Heart left ventricle (tissue), 16 donors: ENCODE data around the gene SERAC1. TPM values are rescaled to one million over a fixed set of nuclear protein-coding genes. Genes with fewer than 3 reads are reported as not detected.

Experiments used
- ATAC-seq, 4 donors: fragments of 200-7000 bp; cut with Tn5 transposase; one replicate each; pipeline ENCODE4 v1.9.1; 2020 to 2022; ENCODE audit warnings: moderate library complexity in 4 of 4, mild to moderate bottlenecking in 3 of 4, moderate number of reproducible peaks in 1 of 4
- DNase-seq, 5 donors: peaks; one replicate each; pipeline ENCODE4 v3.0.0-alpha.2; 2020
- H3K27ac ChIP-seq, 12 donors: fragments of 200-600 bp; sonication (generic) in 4 of 12; one replicate each; pipeline versions ENCODE4 v1.5.0 to v1.8.0; 2016 to 2022; ENCODE audit warnings: mild to moderate bottlenecking in 2 of 12
- H3K27me3 ChIP-seq, 9 donors: fragments of 200-600 bp; sonication (generic) in 2 of 9; one replicate each; pipeline versions ENCODE4 v1.5.1 to v1.8.0; 2016 to 2022; ENCODE audit warnings: mild to moderate bottlenecking in 3 of 9
- H3K36me3 ChIP-seq, 9 donors: fragments of 200-600 bp; sonication (generic) in 2 of 9; one replicate each; pipeline versions ENCODE4 v1.5.0 to v1.8.0; 2018 to 2022; ENCODE audit warnings: mild to moderate bottlenecking in 2 of 9
- H3K4me1 ChIP-seq, 12 donors: fragments of 200-600 bp; sonication (generic) in 4 of 12; one replicate each; pipeline versions ENCODE4 v1.5.0 to v1.8.0; 2016 to 2022; ENCODE audit warnings: mild to moderate bottlenecking in 3 of 12
- H3K4me3 ChIP-seq, 12 donors: fragments of 200-600 bp; sonication (generic) in 4 of 12; one replicate each; pipeline versions ENCODE4 v1.5.0 to v1.8.0; 2017 to 2022; ENCODE audit warnings: mild to moderate bottlenecking in 9 of 12, moderate library complexity in 4 of 12
- H3K9me3 ChIP-seq, 12 donors: fragments of 200-600 bp; sonication (generic) in 4 of 12; one replicate each; pipeline versions ENCODE4 v1.5.0 to v1.8.0; 2016 to 2022; ENCODE audit warnings: mild to moderate bottlenecking in 1 of 12
- CTCF ChIP-seq, 12 donors: fragments of 200-600 bp; sonication (generic) in 4 of 12; IDR thresholded peaks; one replicate each; pipeline versions ENCODE4 v1.5.0 to v1.8.0; 2018 to 2022; ENCODE audit warnings: antibody characterized with exemption in 12 of 12, mild to moderate bottlenecking in 5 of 12
- POLR2A ChIP-seq, 2 donors: fragments of 450-650 bp; IDR thresholded peaks; one replicate each; pipeline ENCODE4 v1.6.1; 2017; ENCODE audit warnings: antibody characterized with exemption in 2 of 2, mild to moderate bottlenecking in 2 of 2, moderate library complexity in 2 of 2
- WGBS, 4 donors: extraction: QIAGEN DNeasy Blood & Tissue Kit in 2 of 4; methylation state at CpG; one replicate each; pipeline versions ENCODE4 v1.1.5 to v1.1.7; 2013 to 2018; 5-methylcytosine and 5-hydroxymethylcytosine counted together
- intact Hi-C, 10 donors: fragments of 100-400 bp; cut with DNase I; formaldehyde crosslinking; loops; one replicate each; pipeline versions ENCODE4 v1.11.1 to v1.14.2; 2022
- polyA plus RNA-seq, 2 donors: library from polyadenylated mRNA; stranded (reverse); fragments of 200-250 nt; gene quantifications; one replicate each; pipeline ENCODE4 v1.2.3, GENCODE V29; 2013
- total RNA-seq, 9 donors: library from RNA; depleted of rRNA in 2 of 9; stranded (reverse); fragments of >200 nt in 2 of 9; fragmentation: NEBNext Ultra II Directional in 3 of 9; extraction: Animal tissue kit (Norgen Biotek cat#: 25700) in 3 of 9; gene quantifications; one replicate each; pipeline versions ENCODE4 v1.1.0 to v1.2.4, GENCODE V29; 2016 to 2023
- donor health status: ischemic (EF 13 %, LVEDD 7.1; RV severe dilation, severe dysfunction).
- donor health status: healthy with polysubstance abuse.
- donor health status: DM: no; HTN: yes; CAD: no.
- donor health status: DM: no; HTN: no; CAD: no.
- donor health status: ischemic (EF 25% LVEDD 6.9; RV normal size, moderate dysfunction).
- donor health status: ischemic (EF 25% LVEDD 5.7; RV mildly dilated, moderate dysfunction).
- donor health status: healthy.
- donor health status: DM: yes; HTN: yes; CAD: no.
- donor health status: ischemic (EF 35%, LVEDD 5.7; RV mildly dilated, moderate dysfunction).
- donor health status: nonischemic (EF 11% LVEDD 7.7; RV severe dilation, severe dysfunction).
- donor health status: DM: yes; HTN: yes; CAD: no.
- donor health status: PGD.
- donor health status: ischemic (EF 29% LVEDD 5.4; RV normal size, mild dysfunction).
- donor health status: nonischemic (EF 23%, LVEDD 6.1; RV moderate dilation, normal function).

The SERAC1 gene
- total and polyA plus RNA-seq, 11 donors, result 1.5 to 7.0 (median 5.5) TPM

GRCh38 chr6:158165919-158166416 lies 2.1 kb downstream of the SERAC1 start:
- TF ChIP-seq CTCF (IDR thresholded peaks at IDR 0.05) (no peak), POLR2A (IDR thresholded peaks at IDR 0.05) (no peak)
- no peak overlapping the region for H3K27ac ChIP-seq
- no peaks in the 10 kb centered on the region for H3K9me3 ChIP-seq
- ATAC-seq (no peak), DNase-seq (no peak)
- 92 to 100% (median 96%) methylated on average over 1 of the region's 1 CpG for WGBS, 4 donors
- H3K4me3 ChIP-seq, result no peak overlapping the region
- no peaks in the 10 kb centered on the region for H3K27me3 ChIP-seq
- peaks cover 0 to 15% (median 8%) of the 10 kb centered on the region in 12 donors for H3K4me1 ChIP-seq
- peaks cover 0 to 3% (median 0%) of the 10 kb centered on the region in 9 donors for H3K36me3 ChIP-seq
- intact Hi-C loops, result no loop called here

GRCh38 chr6:158164579-158165170 lies 3.4 kb downstream of the SERAC1 start:
- no peak overlapping the region for H3K4me3 ChIP-seq
- no peaks in the 10 kb centered on the region for H3K27me3 ChIP-seq
- intact Hi-C loops, result no loop called here
- WGBS, 4 donors, result 78 to 85% (median 81%) methylated on average over 3 of the region's 3 CpGs
- TF ChIP-seq POLR2A (IDR thresholded peaks at IDR 0.05) (no peak), CTCF (IDR thresholded peaks at IDR 0.05) (no peak)
- H3K36me3 ChIP-seq, result no peaks in the 10 kb centered on the region
- no peak overlapping the region for H3K27ac ChIP-seq
- ATAC-seq (no peak), DNase-seq (no peak)
- H3K4me1 ChIP-seq, result peaks cover 0 to 15% (median 5%) of the 10 kb centered on the region in 12 donors
- no peaks in the 10 kb centered on the region for H3K9me3 ChIP-seq

GRCh38 chr6:158161566-158162254 lies 6.4 kb downstream of the SERAC1 start:
- WGBS, 4 donors, result 79 to 82% (median 80%) methylated on average over 5 of the region's 5 CpGs
- no peaks in the 10 kb centered on the region for H3K27me3 ChIP-seq
- H3K36me3 ChIP-seq, result peaks cover 0 to 14% (median 2%) of the 10 kb centered on the region in 9 donors
- intact Hi-C loops, result no loop called here
- no peak for DNase-seq
- peaks cover 0 to 7% (median under 1%) of the 10 kb centered on the region in 12 donors for H3K4me1 ChIP-seq
- H3K9me3 ChIP-seq, result no peaks in the 10 kb centered on the region
- H3K4me3 ChIP-seq, result no peak overlapping the region
- no peak for ATAC-seq
- TF ChIP-seq POLR2A (IDR thresholded peaks at IDR 0.05) (no peak), CTCF (IDR thresholded peaks at IDR 0.05) (no peak)
- no peak overlapping the region for H3K27ac ChIP-seq

GRCh38 chr6:158160932-158161539 lies 7.0 kb downstream of the SERAC1 start:
- Histone ChIP-seq H3K36me3 (peaks cover 0 to 18% (median 2%) of the 10 kb centered on the region in 9 donors), H3K4me1 (peaks cover 0 to 7% (median 0%) of the 10 kb centered on the region in 12 donors), H3K27ac (no peak overlapping the region), H3K9me3 (no peaks in the 10 kb centered on the region), H3K4me3 (no peak overlapping the region), H3K27me3 (no peaks in the 10 kb centered on the region)
- WGBS, 4 donors, result 93 to 96% (median 93%) methylated on average over 3 of the region's 3 CpGs
- ATAC-seq, result no peak
- DNase-seq, result no peak
- TF ChIP-seq CTCF (IDR thresholded peaks at IDR 0.05), result no peak
- TF ChIP-seq POLR2A (IDR thresholded peaks at IDR 0.05), result no peak
- intact Hi-C loops, result no loop called here
